HepG2 (cell line): Measurements from ENCODE around the gene AMD1. TPM values are rescaled to one million over a fixed set of nuclear protein-coding genes. Genes with fewer than 3 reads are reported as not detected.

Experiments
- CEBPG ChIP-seq: IDR thresholded peaks from 2 replicates; pipeline ENCODE4 v1.6.1; 2016
- EED ChIP-seq: sonication (generic); formaldehyde crosslinking; IDR thresholded peaks from 2 replicates; pipeline ENCODE4 v1.5.0; 2020; ENCODE audit warnings: mild to moderate bottlenecking, missing genetic modification reagents
- ETV6 ChIP-seq: sonication (generic); formaldehyde crosslinking; conservative IDR thresholded peaks from 2 replicates; pipeline ENCODE4 v1.4.0; 2020; ENCODE audit warnings: missing genetic modification reagents
- GLI4 ChIP-seq: sonication (generic); formaldehyde crosslinking; IDR thresholded peaks from 2 replicates; pipeline ENCODE4 v1.5.1; 2020; ENCODE audit warnings: missing genetic modification reagents, mild to moderate bottlenecking, moderate library complexity, borderline replicate concordance
- HMGA1 ChIP-seq: sonication (generic); formaldehyde crosslinking; conservative IDR thresholded peaks from 2 replicates; pipeline ENCODE4 v1.4.0; 2020; ENCODE audit warnings: missing genetic modification reagents
- HNRNPL ChIP-seq: fragments of 200-400 bp; formaldehyde crosslinking; IDR thresholded peaks from 2 replicates; pipeline ENCODE4 v1.6.1; 2017; ENCODE audit warnings: mild to moderate bottlenecking, low read depth, low read length
- HNRNPLL ChIP-seq: fragments of 200-400 bp; formaldehyde crosslinking; IDR thresholded peaks from 2 replicates; pipeline ENCODE4 v1.6.1; 2017; ENCODE audit warnings: mild to moderate bottlenecking, low read depth, low read length; ENCODE audit not compliant: poor library complexity, severe bottlenecking
- KAT7 ChIP-seq: IDR thresholded peaks from 2 replicates; pipeline ENCODE4 v1.6.1; 2018; ENCODE audit warnings: borderline replicate concordance, missing compliant biosample characterization
- NFATC3 ChIP-seq: sonication (generic); formaldehyde crosslinking; IDR thresholded peaks from 2 replicates; pipeline ENCODE4 v1.5.1; 2020; ENCODE audit warnings: mild to moderate bottlenecking, missing genetic modification reagents
- NR1H2 ChIP-seq: sonication (generic); formaldehyde crosslinking; IDR thresholded peaks from 2 replicates; pipeline ENCODE4 v1.8.1; 2022; ENCODE audit warnings: low read depth, missing genetic modification reagents, borderline replicate concordance
- RBFOX2 ChIP-seq: fragments of 200-400 bp; formaldehyde crosslinking; IDR thresholded peaks from 2 replicates; pipeline ENCODE4 v1.6.1; 2017; ENCODE audit warnings: low read depth, mild to moderate bottlenecking, low read length
- SIN3A ChIP-seq: IDR thresholded peaks from 2 replicates; pipeline ENCODE4 v1.6.1; 2011; ENCODE audit warnings: low read depth, mild to moderate bottlenecking, control low read depth, low read length, borderline replicate concordance
- SOX5 ChIP-seq: IDR thresholded peaks from 2 replicates; pipeline ENCODE4 v1.6.1; 2016; ENCODE audit warnings: borderline replicate concordance
- TAF1 ChIP-seq: sonication (generic); formaldehyde crosslinking; IDR thresholded peaks from 2 replicates; pipeline ENCODE4 v1.4.0; 2020; ENCODE audit warnings: missing genetic modification reagents
- ZFP90 ChIP-seq: sonication (generic); formaldehyde crosslinking; IDR thresholded peaks from 2 replicates; pipeline ENCODE4 v1.8.0; 2022; ENCODE audit warnings: missing genetic modification reagents, mild to moderate bottlenecking, inconsistent platforms, borderline replicate concordance
- ZKSCAN5 ChIP-seq: sonication (generic); formaldehyde crosslinking; IDR thresholded peaks from 2 replicates; pipeline ENCODE4 v1.5.1; 2020; ENCODE audit warnings: mild to moderate bottlenecking, missing genetic modification reagents
- ZNF143 ChIP-seq: sonication (generic); formaldehyde crosslinking; IDR thresholded peaks from 2 replicates; pipeline ENCODE4 v1.4.0; 2020; ENCODE audit warnings: missing genetic modification reagents
- ZNF296 ChIP-seq: sonication (generic); formaldehyde crosslinking; conservative IDR thresholded peaks from 2 replicates; pipeline ENCODE4 v1.5.0; 2020; ENCODE audit warnings: mild to moderate bottlenecking, missing genetic modification reagents
- ZNF331 ChIP-seq: sonication (generic); formaldehyde crosslinking; IDR thresholded peaks from 2 replicates; pipeline ENCODE4 v1.4.0; 2020; ENCODE audit warnings: missing genetic modification reagents
- ZNF543 ChIP-seq: sonication (generic); formaldehyde crosslinking; IDR thresholded peaks from 2 replicates; pipeline ENCODE4 v1.4.0; 2020; ENCODE audit warnings: mild to moderate bottlenecking, missing genetic modification reagents
- ZNF570 ChIP-seq: sonication (generic); formaldehyde crosslinking; IDR thresholded peaks from 2 replicates; pipeline ENCODE4 v1.4.0; 2020; ENCODE audit warnings: mild to moderate bottlenecking, missing genetic modification reagents, borderline replicate concordance
- ZNF605 ChIP-seq: sonication (generic); formaldehyde crosslinking; IDR thresholded peaks from 2 replicates; pipeline ENCODE4 v1.8.0; 2022; ENCODE audit warnings: mild to moderate bottlenecking, missing genetic modification reagents
- ZNF615 ChIP-seq: sonication (generic); formaldehyde crosslinking; IDR thresholded peaks from 2 replicates; pipeline ENCODE4 v1.5.0; 2020; ENCODE audit warnings: mild to moderate bottlenecking, missing genetic modification reagents, borderline replicate concordance
- polyA plus RNA-seq, 8 experiments: library from polyadenylated mRNA; depleted of rRNA in 3 of 8; stranded (reverse) in 7 of 8; unstranded in 1 of 8; fragments of >200 nt; fragmentation: Illumina TruSeq in 4 of 8; extraction: Trizol in 4 of 8; gene quantifications; 2 replicates each; pipeline versions ENCODE4 v1.2.1 to v1.2.3, GENCODE V29; 2011 to 2016; ENCODE audit warnings: low read depth in 4 of 8, missing spikeins in 1 of 8, mixed read lengths in 1 of 8; ENCODE audit not compliant: insufficient read depth in 1 of 8
- total RNA-seq, 5 experiments: library from RNA; depleted of rRNA; stranded (reverse); fragments of >200 nt; fragmentation: Illumina TruSeq; extraction: Trizol; gene quantifications; 2 replicates each; pipeline ENCODE4 v1.2.3, GENCODE V29; 2016; ENCODE audit warnings: low read depth in 1 of 5
- TF ChIP-seq, protein P1 (sequence below): IDR thresholded peaks from 2 replicates; pipeline ENCODE4 v1.6.1; 2016; ENCODE audit warnings: missing compliant biosample characterization, missing genetic modification reagents, borderline replicate concordance
- TF ChIP-seq, protein P2 (sequence below): IDR thresholded peaks from 2 replicates; pipeline ENCODE4 v1.6.1; 2016; ENCODE audit warnings: mild to moderate bottlenecking, missing biosample characterization, missing genetic modification reagents
- TF ChIP-seq, protein P3 (sequence below): sonication (generic); formaldehyde crosslinking; IDR thresholded peaks from 2 replicates; pipeline ENCODE4 v1.8.0; 2022; ENCODE audit warnings: mild to moderate bottlenecking, missing genetic modification reagents; ENCODE audit not compliant: insufficient replicate concordance
- TF ChIP-seq, protein P4 (sequence below): IDR thresholded peaks from 2 replicates; pipeline ENCODE4 v1.6.1; 2016; ENCODE audit warnings: low read depth

The AMD1 gene
- total and polyA plus RNA-seq, 2 of the 13 experiments (the other 11 are each of a cell fraction or from before 2014, with no cell fraction given) = 108 to 123 TPM

DNA sequence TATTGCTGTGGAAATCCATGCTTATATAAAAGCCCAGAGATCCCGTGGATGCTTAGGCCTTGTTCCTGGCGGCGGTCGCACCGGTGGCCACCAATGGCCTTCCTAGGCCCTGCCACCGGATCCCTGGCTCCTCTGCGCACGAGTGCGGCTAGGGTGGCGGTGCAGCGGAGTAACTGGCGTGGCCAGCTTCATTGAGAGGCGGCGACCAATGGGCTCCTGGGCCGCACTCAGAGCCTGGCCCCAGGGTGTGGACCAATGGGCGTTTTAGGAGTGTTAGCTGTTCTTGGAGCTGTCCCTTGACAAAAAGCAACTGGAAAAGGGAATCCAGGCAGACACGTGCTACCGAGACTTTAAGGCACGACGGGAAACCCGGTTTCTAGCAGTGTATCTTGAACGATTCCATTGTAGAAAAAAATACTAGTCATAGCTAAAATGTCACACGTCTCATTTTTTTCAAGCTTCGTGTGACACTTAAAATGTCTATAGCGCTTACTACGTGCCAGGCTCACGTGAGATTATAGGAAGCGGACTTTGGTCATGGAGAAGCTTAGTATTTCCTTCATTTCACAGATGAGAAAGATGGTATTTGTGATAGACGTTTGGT lies 1.7 kb downstream of the AMD1 start (continued):
- TF ChIP-seq HNRNPLL (peak; percentile 95), NFATC3 (no peak), ZNF615 (CRISPR knock-in tag) (no peak), SOX5 (CRISPR knock-in tag) (no peak), KAT7 (CRISPR knock-in tag) (peak; percentile 84; the same call in 1 of the 2 replicates), ZNF331 (CRISPR knock-in tag) (peak; percentile 49; the same call in 1 of the 2 replicates), ETV6 (CRISPR knock-in tag) (0 out of 2 replicates have a peak, but pooled peaks have one; percentile 10), CEBPG (CRISPR knock-in tag) (no peak), HNRNPL (0 out of 2 replicates have a peak, but pooled peaks have one; percentile 16), ZNF296 (CRISPR knock-in tag) (0 out of 2 replicates have a peak, but pooled peaks have one; percentile 24), SIN3A (peak; percentile 63; the same call in 1 of the 2 replicates), ZFP90 (no peak), NR1H2 (CRISPR knock-in tag) (no peak), ZNF143 (CRISPR knock-in tag) (0 out of 2 replicates have a peak, but pooled peaks have one; percentile 31), ZNF570 (CRISPR knock-in tag) (no peak), HMGA1 (CRISPR knock-in tag) (no peak), EED (CRISPR knock-in tag) (no peak), RBFOX2 (peak; percentile 55), TAF1 (CRISPR knock-in tag) (peak; percentile 96), GLI4 (0 out of 2 replicates have a peak, but pooled peaks have one; percentile 22), ZNF605 (0 out of 2 replicates have a peak, but pooled peaks have one; percentile 41), ZNF543 (CRISPR knock-in tag) (peak; percentile 54; the same call in 1 of the 2 replicates), ZKSCAN5 (CRISPR knock-in tag) (no peak)
- TF ChIP-seq, protein P1, sequence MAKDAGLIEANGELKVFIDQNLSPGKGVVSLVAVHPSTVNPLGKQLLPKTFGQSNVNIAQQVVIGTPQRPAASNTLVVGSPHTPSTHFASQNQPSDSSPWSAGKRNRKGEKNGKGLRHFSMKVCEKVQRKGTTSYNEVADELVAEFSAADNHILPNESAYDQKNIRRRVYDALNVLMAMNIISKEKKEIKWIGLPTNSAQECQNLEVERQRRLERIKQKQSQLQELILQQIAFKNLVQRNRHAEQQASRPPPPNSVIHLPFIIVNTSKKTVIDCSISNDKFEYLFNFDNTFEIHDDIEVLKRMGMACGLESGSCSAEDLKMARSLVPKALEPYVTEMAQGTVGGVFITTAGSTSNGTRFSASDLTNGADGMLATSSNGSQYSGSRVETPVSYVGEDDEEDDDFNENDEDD (CRISPR knock-in tag) = peak; percentile 55; the same call in 1 of the 2 replicates
- TF ChIP-seq, protein P2, sequence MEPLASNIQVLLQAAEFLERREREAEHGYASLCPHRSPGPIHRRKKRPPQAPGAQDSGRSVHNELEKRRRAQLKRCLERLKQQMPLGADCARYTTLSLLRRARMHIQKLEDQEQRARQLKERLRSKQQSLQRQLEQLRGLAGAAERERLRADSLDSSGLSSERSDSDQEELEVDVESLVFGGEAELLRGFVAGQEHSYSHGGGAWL (CRISPR knock-in tag) = peak; percentile 63; the same call in 1 of the 2 replicates
- TF ChIP-seq, protein P3, sequence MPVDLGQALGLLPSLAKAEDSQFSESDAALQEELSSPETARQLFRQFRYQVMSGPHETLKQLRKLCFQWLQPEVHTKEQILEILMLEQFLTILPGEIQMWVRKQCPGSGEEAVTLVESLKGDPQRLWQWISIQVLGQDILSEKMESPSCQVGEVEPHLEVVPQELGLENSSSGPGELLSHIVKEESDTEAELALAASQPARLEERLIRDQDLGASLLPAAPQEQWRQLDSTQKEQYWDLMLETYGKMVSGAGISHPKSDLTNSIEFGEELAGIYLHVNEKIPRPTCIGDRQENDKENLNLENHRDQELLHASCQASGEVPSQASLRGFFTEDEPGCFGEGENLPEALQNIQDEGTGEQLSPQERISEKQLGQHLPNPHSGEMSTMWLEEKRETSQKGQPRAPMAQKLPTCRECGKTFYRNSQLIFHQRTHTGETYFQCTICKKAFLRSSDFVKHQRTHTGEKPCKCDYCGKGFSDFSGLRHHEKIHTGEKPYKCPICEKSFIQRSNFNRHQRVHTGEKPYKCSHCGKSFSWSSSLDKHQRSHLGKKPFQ (CRISPR knock-in tag) = no peak
- TF ChIP-seq, protein P4, sequence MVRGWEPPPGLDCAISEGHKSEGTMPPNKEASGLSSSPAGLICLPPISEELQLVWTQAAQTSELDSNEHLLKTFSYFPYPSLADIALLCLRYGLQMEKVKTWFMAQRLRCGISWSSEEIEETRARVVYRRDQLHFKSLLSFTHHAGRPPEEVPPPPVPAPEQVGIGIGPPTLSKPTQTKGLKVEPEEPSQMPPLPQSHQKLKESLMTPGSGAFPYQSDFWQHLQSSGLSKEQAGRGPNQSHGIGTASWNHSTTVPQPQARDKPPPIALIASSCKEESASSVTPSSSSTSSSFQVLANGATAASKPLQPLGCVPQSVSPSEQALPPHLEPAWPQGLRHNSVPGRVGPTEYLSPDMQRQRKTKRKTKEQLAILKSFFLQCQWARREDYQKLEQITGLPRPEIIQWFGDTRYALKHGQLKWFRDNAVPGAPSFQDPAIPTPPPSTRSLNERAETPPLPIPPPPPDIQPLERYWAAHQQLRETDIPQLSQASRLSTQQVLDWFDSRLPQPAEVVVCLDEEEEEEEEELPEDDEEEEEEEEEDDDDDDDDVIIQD (CRISPR knock-in tag) = no peak; the same call in 1 of the 2 replicates
